ENCODE results near the gene PDCD1. TPM values are rescaled to one million over a fixed set of nuclear protein-coding genes. Genes with fewer than 3 reads are reported as not detected.

PDCD1 gene
- total and polyA plus RNA-seq, 2 experiments from 2014 or later: 0.44 TPM; not detected in 1

GRCh38 chr2:241892299-241893137 lies 33.8 kb upstream of the PDCD1 start:
- Histone ChIP-seq H3K9me2 (replicated peaks; ENCODE audit: insufficient read depth) (no peaks in the 10 kb centered on the region), H2AFZ (no peak overlapping the region), H3K4me2 (no peak overlapping the region), H4K20me1 (ENCODE audit: insufficient read depth, poor library complexity, severe bottlenecking) (no peaks in the 10 kb centered on the region), H3K27me3 (no peaks in the 10 kb centered on the region), H3K9me3 (ENCODE audit: low read depth) (no peaks in the 10 kb centered on the region), H3K27ac (no peak overlapping the region), H3K79me2 (no peaks in the 10 kb centered on the region), H3K36me3 (replicated peaks; ENCODE audit: insufficient read depth, low read depth) (no peaks in the 10 kb centered on the region), H3K4me1 (ENCODE audit: insufficient read depth) (peaks cover 6% of the 10 kb centered on the region), H3K4me3 (no peak overlapping the region)
- TF ChIP-seq EZH2phosphoT487 (IDR thresholded peaks at IDR 0.05; ENCODE audit: low read depth, severe bottlenecking, unreplicated experiment): no peak
- TF ChIP-seq EZH2 (IDR thresholded peaks at IDR 0.05; ENCODE audit: borderline replicate concordance): no peak
- TF ChIP-seq, protein P1, sequence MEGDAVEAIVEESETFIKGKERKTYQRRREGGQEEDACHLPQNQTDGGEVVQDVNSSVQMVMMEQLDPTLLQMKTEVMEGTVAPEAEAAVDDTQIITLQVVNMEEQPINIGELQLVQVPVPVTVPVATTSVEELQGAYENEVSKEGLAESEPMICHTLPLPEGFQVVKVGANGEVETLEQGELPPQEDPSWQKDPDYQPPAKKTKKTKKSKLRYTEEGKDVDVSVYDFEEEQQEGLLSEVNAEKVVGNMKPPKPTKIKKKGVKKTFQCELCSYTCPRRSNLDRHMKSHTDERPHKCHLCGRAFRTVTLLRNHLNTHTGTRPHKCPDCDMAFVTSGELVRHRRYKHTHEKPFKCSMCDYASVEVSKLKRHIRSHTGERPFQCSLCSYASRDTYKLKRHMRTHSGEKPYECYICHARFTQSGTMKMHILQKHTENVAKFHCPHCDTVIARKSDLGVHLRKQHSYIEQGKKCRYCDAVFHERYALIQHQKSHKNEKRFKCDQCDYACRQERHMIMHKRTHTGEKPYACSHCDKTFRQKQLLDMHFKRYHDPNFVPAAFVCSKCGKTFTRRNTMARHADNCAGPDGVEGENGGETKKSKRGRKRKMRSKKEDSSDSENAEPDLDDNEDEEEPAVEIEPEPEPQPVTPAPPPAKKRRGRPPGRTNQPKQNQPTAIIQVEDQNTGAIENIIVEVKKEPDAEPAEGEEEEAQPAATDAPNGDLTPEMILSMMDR (IDR thresholded peaks at IDR 0.05; ENCODE audit: poor library complexity): no peak
- 66% methylated on average over 22 of the region's 22 CpGs for WGBS (ENCODE audit: low lambda C conversion rate, missing lambda C conversion rate)
- no peak for DNase-seq (ENCODE audit: low spot score)

GRCh38 chr2:241891988-241892298 lies 33.2 kb upstream of the PDCD1 start:
- no peak overlapping the region for H2AFZ ChIP-seq
- H4K20me1 ChIP-seq (ENCODE audit: insufficient read depth, poor library complexity, severe bottlenecking): no peaks in the 10 kb centered on the region
- no peaks in the 10 kb centered on the region for H3K9me2 ChIP-seq (replicated peaks; ENCODE audit: insufficient read depth)
- WGBS (ENCODE audit: low lambda C conversion rate, missing lambda C conversion rate): 81% methylated on average over 3 of the region's 3 CpGs
- H3K4me1 ChIP-seq (ENCODE audit: insufficient read depth): peaks cover 6% of the 10 kb centered on the region
- no peak for DNase-seq (ENCODE audit: low spot score)
- TF ChIP-seq EZH2 (IDR thresholded peaks at IDR 0.05; ENCODE audit: borderline replicate concordance): no peak
- TF ChIP-seq EZH2phosphoT487 (IDR thresholded peaks at IDR 0.05; ENCODE audit: low read depth, severe bottlenecking, unreplicated experiment): no peak
- TF ChIP-seq, protein P1 (IDR thresholded peaks at IDR 0.05; ENCODE audit: poor library complexity): no peak
- H3K36me3 ChIP-seq (replicated peaks; ENCODE audit: insufficient read depth, low read depth): no peaks in the 10 kb centered on the region
- H3K79me2 ChIP-seq: no peaks in the 10 kb centered on the region
- no peaks in the 10 kb centered on the region for H3K27me3 ChIP-seq
- H3K4me3 ChIP-seq: no peak overlapping the region
- H3K4me2 ChIP-seq: no peak overlapping the region
- no peak overlapping the region for H3K27ac ChIP-seq
- H3K9me3 ChIP-seq (ENCODE audit: low read depth): no peaks in the 10 kb centered on the region

- TF ChIP-seq, protein P1 (IDR thresholded peaks at IDR 0.05; ENCODE audit: poor library complexity): no peak
- TF ChIP-seq EZH2 (IDR thresholded peaks at IDR 0.05; ENCODE audit: borderline replicate concordance) (no peak), EZH2phosphoT487 (IDR thresholded peaks at IDR 0.05; ENCODE audit: low read depth, severe bottlenecking, unreplicated experiment) (no peak)
- H2AFZ ChIP-seq: no peak overlapping the region
- H3K79me2 ChIP-seq: no peaks in the 10 kb centered on the region
- H3K9me2 ChIP-seq (replicated peaks; ENCODE audit: insufficient read depth): no peaks in the 10 kb centered on the region
- WGBS (ENCODE audit: low lambda C conversion rate, missing lambda C conversion rate): 94% methylated on average over 26 of the region's 27 CpGs
- no peak overlapping the region for H3K27ac ChIP-seq
- DNase-seq (ENCODE audit: low spot score): no peak
- H3K4me3 ChIP-seq: no peak overlapping the region
- peaks cover 8% of the 10 kb centered on the region for H3K4me1 ChIP-seq (ENCODE audit: insufficient read depth)
- no peaks in the 10 kb centered on the region for H3K36me3 ChIP-seq (replicated peaks; ENCODE audit: insufficient read depth, low read depth)
- H3K27me3 ChIP-seq: no peaks in the 10 kb centered on the region
- H3K4me2 ChIP-seq: no peak overlapping the region
- H3K9me3 ChIP-seq (ENCODE audit: low read depth): no peaks in the 10 kb centered on the region
- no peaks in the 10 kb centered on the region for H4K20me1 ChIP-seq (ENCODE audit: insufficient read depth, poor library complexity, severe bottlenecking)
Observed at GRCh38 chr2:241891315-241891987, 32.8 kb upstream of the PDCD1 start.
